GM18526 (cell line): Measurements from ENCODE around the gene LPAR3.

ENCODE experiments used
- POLR2A ChIP-seq: IDR thresholded peaks from 3 replicates; pipeline ENCODE4 v1.6.1; 2011; ENCODE audit not compliant: insufficient read length; ENCODE audit errors: extremely low read depth

The LPAR3 gene

GRCh38 chr1:84823991-84824390 lies 69.0 kb downstream of the LPAR3 start:
- no peak for TF ChIP-seq POLR2A

GRCh38 chr1:84823511-84823910 lies 69.5 kb downstream of the LPAR3 start:
- no peak for TF ChIP-seq POLR2A

GRCh38 chr1:84810343-84810742 lies 82.7 kb downstream of the LPAR3 start:
- TF ChIP-seq POLR2A = no peak

GRCh38 chr1:84809023-84809422 lies 84.0 kb downstream of the LPAR3 start:
- TF ChIP-seq POLR2A = no peak

- no peak for TF ChIP-seq POLR2A
Measured at GRCh38 chr1:84803604-84804003, 89.4 kb downstream of the LPAR3 start.

GRCh38 chr1:84802567-84803232 lies 90.3 kb downstream of the LPAR3 start:
- TF ChIP-seq POLR2A = no peak

- TF ChIP-seq POLR2A = no peak
Measured at GRCh38 chr1:84800090-84801073, 92.6 kb downstream of the LPAR3 start.

- no peak for TF ChIP-seq POLR2A
Measured at GRCh38 chr1:84797603-84798002, 95.4 kb downstream of the LPAR3 start.

GRCh38 chr1:84795966-84796600 lies 96.9 kb downstream of the LPAR3 start:
- no peak for TF ChIP-seq POLR2A

GRCh38 chr1:84795213-84795612 lies 97.8 kb downstream of the LPAR3 start:
- no peak for TF ChIP-seq POLR2A

- TF ChIP-seq POLR2A = no peak
Measured at GRCh38 chr1:84792421-84792820, 100.6 kb downstream of the LPAR3 start.

GRCh38 chr1:84789014-84789413 lies 104.0 kb downstream of the LPAR3 start:
- no peak for TF ChIP-seq POLR2A

- TF ChIP-seq POLR2A = no peak
Measured at GRCh38 chr1:84785271-84786036, 107.6 kb downstream of the LPAR3 start.

GRCh38 chr1:84782881-84783280 lies 110.1 kb downstream of the LPAR3 start:
- no peak for TF ChIP-seq POLR2A

GRCh38 chr1:84781946-84782771 lies 110.8 kb downstream of the LPAR3 start:
- TF ChIP-seq POLR2A = no peak
